HS-27A (cell line): Measurements from ENCODE around the gene NLRP6.
"Not testable (repeated sequence)": the region's sequence is repeated elsewhere in the genome, so short reads cannot be mapped to it uniquely, and the experiment has no call there.

Source experiments
- DNase-seq: peaks from one replicate; pipeline ENCODE4 v3.0.0-alpha.2; 2012; ENCODE audit warnings: low read depth, missing footprints

NLRP6 gene

GRCh38 chr11:282171-282570 lies 4.0 kb downstream of the NLRP6 start:
- no peak for DNase-seq

GRCh38 chr11:282630-283360 lies 4.6 kb downstream of the NLRP6 start:
- no peak for DNase-seq

DNA sequence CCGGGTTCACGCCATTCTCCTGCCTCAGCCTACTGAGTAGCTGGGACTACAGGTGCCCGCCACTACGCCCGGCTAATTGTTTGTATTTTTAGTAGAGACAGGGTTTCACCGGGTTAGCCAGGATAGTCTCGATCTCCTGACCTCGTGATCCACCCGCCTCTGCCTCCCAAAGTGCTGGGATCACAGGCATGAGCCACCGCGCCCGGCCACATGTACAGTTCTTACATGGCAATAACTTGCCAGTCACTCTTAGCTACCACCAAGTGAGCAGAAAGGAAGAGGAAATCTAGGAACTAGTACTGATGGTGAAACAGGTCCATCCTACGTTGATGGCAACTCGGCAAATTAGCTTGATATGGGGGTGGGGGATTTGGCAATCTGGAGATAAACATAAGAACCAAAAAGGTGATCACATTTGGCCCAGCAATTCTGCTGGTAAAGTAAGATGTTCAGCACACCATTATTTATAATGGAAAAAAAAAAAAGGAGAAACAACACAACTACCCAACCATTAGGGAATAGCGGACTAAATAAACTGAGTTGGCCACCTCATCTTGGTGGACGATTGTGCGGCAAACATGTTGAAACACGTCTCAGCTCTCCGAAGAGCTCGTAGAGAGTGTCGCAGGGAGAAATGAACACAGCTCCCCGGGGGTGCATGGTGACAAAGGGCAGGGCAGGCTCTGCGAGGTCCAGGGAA lies 5.3 kb downstream of the NLRP6 start:
- no peak for DNase-seq

GRCh38 chr11:284105-285020 lies 6.2 kb downstream of the NLRP6 start:
- no peak for DNase-seq

GRCh38 chr11:285021-285893 lies 7.0 kb downstream of the NLRP6 start:
- DNase-seq, result no peak

GRCh38 chr11:285894-286220 lies 7.7 kb downstream of the NLRP6 start:
- no peak for DNase-seq

GRCh38 chr11:286977-287820 lies 9.0 kb downstream of the NLRP6 start:
- not testable (repeated sequence) for DNase-seq

- DNase-seq, result no peak
Measured at GRCh38 chr11:287821-288477, 9.7 kb downstream of the NLRP6 start.

GRCh38 chr11:288478-289397 lies 10.5 kb downstream of the NLRP6 start, which contains the start of gene PGGHG:
PGGHG (plus strand) TSS chr11:289126; CDS start chr11:289817, 691 bp downstream.
- DNase-seq, result no peak

DNA sequence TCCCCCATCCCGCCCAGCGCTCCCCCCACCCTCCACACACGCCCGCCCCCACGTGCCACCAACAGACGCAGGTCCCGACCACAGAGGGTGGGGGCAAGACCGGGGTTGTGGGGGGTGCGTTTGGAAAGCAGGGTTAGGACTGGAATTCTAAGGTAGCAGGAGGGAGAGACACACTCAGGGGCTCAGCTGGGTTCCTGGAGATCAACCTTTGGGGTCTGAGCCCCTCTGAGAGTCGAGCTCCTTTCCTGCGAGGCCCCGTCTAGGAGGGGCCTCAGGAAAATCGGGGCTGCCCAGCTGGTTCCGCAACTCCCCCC lies 11.1 kb downstream of the NLRP6 start:
- DNase-seq, result no peak

DNA sequence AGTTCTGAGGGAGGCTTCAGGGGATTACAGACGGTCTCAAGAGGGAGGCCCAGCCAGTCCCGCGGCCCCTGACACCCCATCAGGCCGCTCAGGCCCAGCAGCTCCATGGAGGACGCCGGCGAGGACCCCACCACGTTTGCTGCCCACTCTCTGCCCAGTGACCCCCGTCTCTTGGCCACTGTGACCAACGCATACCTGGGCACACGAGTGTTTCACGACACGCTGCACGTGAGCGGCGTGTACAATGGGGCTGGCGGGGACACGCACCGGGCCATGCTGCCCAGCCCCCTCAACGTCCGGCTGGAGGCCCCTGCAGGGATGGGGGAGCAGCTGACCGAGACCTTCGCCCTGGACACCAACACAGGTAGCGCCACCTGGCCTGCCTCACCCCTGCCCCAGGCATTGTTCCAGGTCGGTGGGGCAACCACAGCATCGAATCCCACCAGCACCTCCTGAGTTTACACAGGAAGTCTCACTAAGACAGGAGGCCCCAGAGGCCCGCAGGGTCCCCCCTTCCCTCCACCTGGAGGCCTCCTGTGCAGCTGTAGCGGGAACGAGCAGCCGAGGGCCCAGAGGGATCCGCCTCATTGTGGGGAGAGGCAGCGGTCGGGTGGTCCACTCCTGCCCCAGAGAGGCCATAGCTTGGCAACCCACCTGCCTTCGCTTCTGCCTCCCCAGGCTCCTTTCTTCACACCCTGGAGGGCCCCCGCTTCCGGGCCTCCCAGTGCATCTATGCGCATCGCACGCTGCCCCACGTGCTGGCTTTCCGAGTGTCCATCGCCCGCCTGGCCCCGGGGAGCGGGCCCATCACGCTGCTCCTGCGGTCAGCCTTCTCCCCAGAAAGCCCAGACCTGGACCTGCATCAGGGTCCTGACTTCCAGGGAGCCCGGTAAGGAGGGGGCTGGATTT lies 11.8 kb downstream of the NLRP6 start:
- DNase-seq, result no peak

GRCh38 chr11:290621-291231 lies 12.5 kb downstream of the NLRP6 start:
- DNase-seq, result no peak

DNA sequence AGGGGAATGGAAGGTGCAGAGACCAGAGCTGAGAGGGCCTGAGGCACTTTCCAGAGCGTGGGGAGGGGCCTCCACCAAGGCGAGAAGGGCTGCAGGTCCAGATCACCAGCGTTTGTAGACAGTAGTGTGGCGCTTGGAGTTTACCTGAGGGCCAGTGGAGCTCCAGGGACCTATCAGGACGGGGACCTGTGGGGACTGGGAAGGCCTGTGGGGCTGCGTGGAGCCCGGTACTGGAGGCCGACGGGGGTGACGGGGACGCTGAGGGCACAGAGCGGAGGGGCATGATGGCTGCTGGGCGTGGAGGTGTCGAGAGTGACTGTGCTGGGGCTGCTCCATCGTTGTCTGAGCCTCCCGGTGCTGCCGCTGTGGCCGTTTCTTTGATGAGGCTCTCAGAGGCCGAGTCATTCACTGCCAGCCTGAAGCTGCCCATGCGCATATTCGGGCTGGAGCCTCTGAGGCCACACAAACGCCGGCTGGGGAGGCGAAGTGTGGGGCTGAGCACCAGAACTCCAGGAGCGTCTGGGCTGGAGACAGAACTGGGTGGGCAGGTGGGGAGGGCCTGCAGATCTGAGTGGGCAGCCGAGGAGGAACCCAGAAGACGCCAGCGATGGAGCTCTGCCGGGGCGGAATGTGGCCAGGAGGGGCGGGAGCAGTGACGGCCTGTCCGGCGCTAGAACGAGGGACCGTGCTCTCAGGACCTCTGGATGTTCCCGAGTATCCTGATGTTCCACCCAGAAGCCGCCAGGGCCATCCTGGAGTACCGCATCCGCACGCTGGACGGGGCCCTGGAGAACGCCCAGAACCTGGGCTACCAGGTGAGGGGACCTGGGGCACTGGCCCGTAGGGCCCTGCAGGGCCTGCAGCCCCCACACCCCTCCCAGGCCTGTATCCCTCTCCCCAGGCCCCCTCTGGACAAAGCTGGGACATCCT lies 13.3 kb downstream of the NLRP6 start:
- no peak for DNase-seq

- DNase-seq, result no peak
Measured at GRCh38 chr11:292211-293121, 14.3 kb downstream of the NLRP6 start.

DNA sequence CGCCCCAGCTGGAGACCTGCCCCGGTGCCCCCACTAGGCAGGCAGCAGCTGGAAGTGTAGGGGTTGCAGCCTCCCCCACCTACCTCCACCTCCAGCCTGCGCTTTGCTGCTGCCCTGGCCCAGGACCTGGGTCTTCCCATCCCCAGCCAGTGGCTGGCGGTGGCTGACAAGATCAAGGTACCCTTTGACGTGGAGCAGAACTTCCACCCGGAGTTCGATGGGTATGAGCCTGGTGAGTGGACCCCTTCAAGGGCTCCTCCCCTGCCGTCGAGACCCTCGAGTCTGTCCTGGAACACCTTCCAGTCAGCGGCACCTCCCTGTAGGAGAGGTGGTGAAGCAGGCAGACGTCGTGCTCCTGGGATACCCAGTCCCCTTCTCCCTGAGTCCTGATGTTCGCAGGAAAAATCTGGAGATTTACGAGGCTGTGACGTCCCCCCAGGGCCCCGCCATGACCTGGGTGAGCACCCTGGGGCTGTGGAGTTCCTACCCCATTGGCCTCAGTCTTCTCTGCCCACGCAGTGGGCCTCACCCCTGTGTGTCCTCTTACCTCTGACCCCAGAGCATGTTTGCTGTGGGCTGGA lies 15.2 kb downstream of the NLRP6 start:
- no peak for DNase-seq
